ENCODE results near the gene KCNMA1.

Gene KCNMA1

GRCh38 chr10:77506517-77507200, 130.9 kb downstream of the KCNMA1 start:
- Histone ChIP-seq H3K4me1 (ENCODE audit: control insufficient read depth, insufficient read depth, low read length, poor library complexity, severe bottlenecking) (no peaks in the 10 kb centered on the region), H3K36me3 (ENCODE audit: control insufficient read depth, insufficient read depth, low read length) (no peaks in the 10 kb centered on the region), H3K27ac (ENCODE audit: insufficient read depth, low read length, poor library complexity, severe bottlenecking) (no peak overlapping the region), H3K4me3 (ENCODE audit: insufficient read depth, low read depth, low read length, poor library complexity, severe bottlenecking) (no peak overlapping the region), H3K9me3 (ENCODE audit: control insufficient read depth, low read length) (no peaks in the 10 kb centered on the region), H3K27me3 (replicated peaks; ENCODE audit: control insufficient read depth, insufficient read depth, low read length, poor library complexity, severe bottlenecking) (no peaks in the 10 kb centered on the region)
- DNase-seq, result no peak

- Histone ChIP-seq H3K4me1 (ENCODE audit: control insufficient read depth, insufficient read depth, low read length, poor library complexity, severe bottlenecking) (no peaks in the 10 kb centered on the region), H3K36me3 (ENCODE audit: control insufficient read depth, insufficient read depth, low read length) (no peaks in the 10 kb centered on the region), H3K27ac (ENCODE audit: insufficient read depth, low read length, poor library complexity, severe bottlenecking) (no peak overlapping the region), H3K4me3 (ENCODE audit: insufficient read depth, low read depth, low read length, poor library complexity, severe bottlenecking) (no peak overlapping the region), H3K9me3 (ENCODE audit: control insufficient read depth, low read length) (no peaks in the 10 kb centered on the region), H3K27me3 (replicated peaks; ENCODE audit: control insufficient read depth, insufficient read depth, low read length, poor library complexity, severe bottlenecking) (no peaks in the 10 kb centered on the region)
- DNase-seq, result no peak
Measured at GRCh38 chr10:77505431-77506334, 131.9 kb downstream of the KCNMA1 start.

- Histone ChIP-seq H3K27me3 (replicated peaks; ENCODE audit: control insufficient read depth, insufficient read depth, low read length, poor library complexity, severe bottlenecking) (no peaks in the 10 kb centered on the region), H3K9me3 (ENCODE audit: control insufficient read depth, low read length) (no peaks in the 10 kb centered on the region), H3K27ac (ENCODE audit: insufficient read depth, low read length, poor library complexity, severe bottlenecking) (no peak overlapping the region), H3K4me1 (ENCODE audit: control insufficient read depth, insufficient read depth, low read length, poor library complexity, severe bottlenecking) (no peaks in the 10 kb centered on the region), H3K36me3 (ENCODE audit: control insufficient read depth, insufficient read depth, low read length) (no peaks in the 10 kb centered on the region), H3K4me3 (ENCODE audit: insufficient read depth, low read depth, low read length, poor library complexity, severe bottlenecking) (no peak overlapping the region)
- no peak for DNase-seq
Measured at GRCh38 chr10:77504873-77505257, 132.7 kb downstream of the KCNMA1 start.

GRCh38 chr10:77504196-77504872, 133.3 kb downstream of the KCNMA1 start:
- H3K36me3 ChIP-seq (ENCODE audit: control insufficient read depth, insufficient read depth, low read length), result no peaks in the 10 kb centered on the region
- H3K9me3 ChIP-seq (ENCODE audit: control insufficient read depth, low read length), result no peaks in the 10 kb centered on the region
- no peak overlapping the region for H3K27ac ChIP-seq (ENCODE audit: insufficient read depth, low read length, poor library complexity, severe bottlenecking)
- no peaks in the 10 kb centered on the region for H3K27me3 ChIP-seq (replicated peaks; ENCODE audit: control insufficient read depth, insufficient read depth, low read length, poor library complexity, severe bottlenecking)
- no peak overlapping the region for H3K4me3 ChIP-seq (ENCODE audit: insufficient read depth, low read depth, low read length, poor library complexity, severe bottlenecking)
- no peaks in the 10 kb centered on the region for H3K4me1 ChIP-seq (ENCODE audit: control insufficient read depth, insufficient read depth, low read length, poor library complexity, severe bottlenecking)
- no peak for DNase-seq

GRCh38 chr10:77501846-77502261, 135.8 kb downstream of the KCNMA1 start:
- H3K27ac ChIP-seq (ENCODE audit: insufficient read depth, low read length, poor library complexity, severe bottlenecking), result no peak overlapping the region
- no peaks in the 10 kb centered on the region for H3K36me3 ChIP-seq (ENCODE audit: control insufficient read depth, insufficient read depth, low read length)
- H3K4me3 ChIP-seq (ENCODE audit: insufficient read depth, low read depth, low read length, poor library complexity, severe bottlenecking), result no peak overlapping the region
- H3K9me3 ChIP-seq (ENCODE audit: control insufficient read depth, low read length), result no peaks in the 10 kb centered on the region
- no peaks in the 10 kb centered on the region for H3K4me1 ChIP-seq (ENCODE audit: control insufficient read depth, insufficient read depth, low read length, poor library complexity, severe bottlenecking)
- no peaks in the 10 kb centered on the region for H3K27me3 ChIP-seq (replicated peaks; ENCODE audit: control insufficient read depth, insufficient read depth, low read length, poor library complexity, severe bottlenecking)
- DNase-seq, result no peak

GRCh38 chr10:77501152-77501845, 136.3 kb downstream of the KCNMA1 start:
- H3K27ac ChIP-seq (ENCODE audit: insufficient read depth, low read length, poor library complexity, severe bottlenecking), result no peak overlapping the region

GRCh38 chr10:77500754-77501151, 136.9 kb downstream of the KCNMA1 start:
- Histone ChIP-seq H3K9me3 (ENCODE audit: control insufficient read depth, low read length) (no peaks in the 10 kb centered on the region), H3K4me1 (ENCODE audit: control insufficient read depth, insufficient read depth, low read length, poor library complexity, severe bottlenecking) (no peaks in the 10 kb centered on the region), H3K4me3 (ENCODE audit: insufficient read depth, low read depth, low read length, poor library complexity, severe bottlenecking) (no peak overlapping the region), H3K27ac (ENCODE audit: insufficient read depth, low read length, poor library complexity, severe bottlenecking) (no peak overlapping the region), H3K27me3 (replicated peaks; ENCODE audit: control insufficient read depth, insufficient read depth, low read length, poor library complexity, severe bottlenecking) (no peaks in the 10 kb centered on the region), H3K36me3 (ENCODE audit: control insufficient read depth, insufficient read depth, low read length) (no peaks in the 10 kb centered on the region)
- DNase-seq, result no peak

More at GRCh38 chr10:77501152-77501845, 136.3 kb downstream of the KCNMA1 start:
- H3K4me3 ChIP-seq (ENCODE audit: insufficient read depth, low read depth, low read length, poor library complexity, severe bottlenecking), result no peak overlapping the region
- H3K27me3 ChIP-seq (replicated peaks; ENCODE audit: control insufficient read depth, insufficient read depth, low read length, poor library complexity, severe bottlenecking), result no peaks in the 10 kb centered on the region
- H3K9me3 ChIP-seq (ENCODE audit: control insufficient read depth, low read length), result no peaks in the 10 kb centered on the region
- no peaks in the 10 kb centered on the region for H3K4me1 ChIP-seq (ENCODE audit: control insufficient read depth, insufficient read depth, low read length, poor library complexity, severe bottlenecking)
- no peak for DNase-seq
- H3K36me3 ChIP-seq (ENCODE audit: control insufficient read depth, insufficient read depth, low read length), result no peaks in the 10 kb centered on the region

- DNase-seq, result no peak
- Histone ChIP-seq H3K9me3 (ENCODE audit: control insufficient read depth, low read length) (no peaks in the 10 kb centered on the region), H3K27me3 (replicated peaks; ENCODE audit: control insufficient read depth, insufficient read depth, low read length, poor library complexity, severe bottlenecking) (no peaks in the 10 kb centered on the region), H3K4me1 (ENCODE audit: control insufficient read depth, insufficient read depth, low read length, poor library complexity, severe bottlenecking) (no peaks in the 10 kb centered on the region), H3K4me3 (ENCODE audit: insufficient read depth, low read depth, low read length, poor library complexity, severe bottlenecking) (no peak overlapping the region), H3K27ac (ENCODE audit: insufficient read depth, low read length, poor library complexity, severe bottlenecking) (no peak overlapping the region), H3K36me3 (ENCODE audit: control insufficient read depth, insufficient read depth, low read length) (no peaks in the 10 kb centered on the region)
Measured at GRCh38 chr10:77498829-77499228, 138.8 kb downstream of the KCNMA1 start.

- H3K4me3 ChIP-seq (ENCODE audit: insufficient read depth, low read depth, low read length, poor library complexity, severe bottlenecking), result no peak overlapping the region
- H3K27ac ChIP-seq (ENCODE audit: insufficient read depth, low read length, poor library complexity, severe bottlenecking), result no peak overlapping the region
- DNase-seq, result no peak
- no peaks in the 10 kb centered on the region for H3K27me3 ChIP-seq (replicated peaks; ENCODE audit: control insufficient read depth, insufficient read depth, low read length, poor library complexity, severe bottlenecking)
- H3K4me1 ChIP-seq (ENCODE audit: control insufficient read depth, insufficient read depth, low read length, poor library complexity, severe bottlenecking), result no peaks in the 10 kb centered on the region
- no peaks in the 10 kb centered on the region for H3K9me3 ChIP-seq (ENCODE audit: control insufficient read depth, low read length)
- H3K36me3 ChIP-seq (ENCODE audit: control insufficient read depth, insufficient read depth, low read length), result no peaks in the 10 kb centered on the region
Measured at GRCh38 chr10:77498210-77498609, 139.4 kb downstream of the KCNMA1 start.

Data from effector memory CD4-positive, alpha-beta T cell (primary cell).